ENCODE data around the gene COX7A1.

Gene COX7A1

DNA sequence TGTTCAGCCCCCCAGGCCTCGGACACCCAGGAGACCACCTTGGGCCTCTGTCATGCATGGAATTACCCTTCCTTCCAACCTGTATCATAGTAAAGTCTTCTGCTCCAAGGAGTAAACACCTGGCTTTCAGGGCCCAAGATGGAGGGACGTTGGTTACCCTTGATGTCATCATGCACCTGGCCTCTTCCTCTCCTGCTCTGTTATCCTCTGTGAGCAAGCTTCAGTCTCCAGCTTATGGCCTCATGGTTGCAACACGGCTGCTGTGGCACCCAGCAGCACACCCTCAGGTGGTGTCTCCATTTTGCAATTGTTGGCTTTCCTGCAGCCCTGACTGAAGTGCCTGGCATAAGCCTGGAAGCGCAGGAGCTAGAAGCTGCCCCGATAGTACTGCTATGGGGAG lies 45.3 kb downstream of the COX7A1 start:
- Histone ChIP-seq H3K9ac (ENCODE audit: low read length) (no peak overlapping the region), H3K36me3 (ENCODE audit: control insufficient read depth, low read depth, low read length) (peaks cover 30% of the 10 kb centered on the region), H3K27me3 (ENCODE audit: control insufficient read depth, insufficient read depth, low read length) (no peaks in the 10 kb centered on the region), H3K4me1 (ENCODE audit: control insufficient read depth, low read depth, low read length) (peaks cover 6% of the 10 kb centered on the region), H3K27ac (ENCODE audit: low read length) (no peak overlapping the region), H3K4me3 (ENCODE audit: low read length) (no peak overlapping the region), H3K9me3 (ENCODE audit: control insufficient read depth, low read depth, low read length) (no peaks in the 10 kb centered on the region)

DNA sequence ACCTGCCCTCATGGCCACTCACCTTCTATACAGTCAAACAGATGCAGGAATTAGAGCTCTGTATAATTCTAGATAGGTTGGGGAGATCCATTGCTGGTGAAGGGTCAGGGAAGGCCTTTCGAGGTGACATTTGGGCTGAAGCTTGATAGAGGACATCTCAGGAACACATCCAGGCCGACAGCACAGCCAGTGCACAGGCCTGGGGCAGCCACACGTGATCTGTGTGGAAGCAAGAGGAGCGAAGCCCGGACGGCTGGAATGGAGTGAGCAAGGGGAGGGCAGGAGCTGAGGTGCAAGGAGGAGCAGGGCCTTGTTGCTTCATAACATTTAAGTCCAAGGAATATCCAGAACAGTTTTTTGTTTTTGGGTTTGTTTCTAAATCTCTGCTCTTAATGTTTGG lies 45.8 kb downstream of the COX7A1 start:
- no peak overlapping the region for H3K9ac ChIP-seq (ENCODE audit: low read length)
- H3K27ac ChIP-seq (ENCODE audit: low read length): no peak overlapping the region
- H3K4me3 ChIP-seq (ENCODE audit: low read length): no peak overlapping the region
- no peaks in the 10 kb centered on the region for H3K9me3 ChIP-seq (ENCODE audit: control insufficient read depth, low read depth, low read length)
- H3K4me1 ChIP-seq (ENCODE audit: control insufficient read depth, low read depth, low read length): peaks cover 4% of the 10 kb centered on the region
- peaks cover 35% of the 10 kb centered on the region for H3K36me3 ChIP-seq (ENCODE audit: control insufficient read depth, low read depth, low read length)
- H3K27me3 ChIP-seq (ENCODE audit: control insufficient read depth, insufficient read depth, low read length): no peaks in the 10 kb centered on the region

DNA sequence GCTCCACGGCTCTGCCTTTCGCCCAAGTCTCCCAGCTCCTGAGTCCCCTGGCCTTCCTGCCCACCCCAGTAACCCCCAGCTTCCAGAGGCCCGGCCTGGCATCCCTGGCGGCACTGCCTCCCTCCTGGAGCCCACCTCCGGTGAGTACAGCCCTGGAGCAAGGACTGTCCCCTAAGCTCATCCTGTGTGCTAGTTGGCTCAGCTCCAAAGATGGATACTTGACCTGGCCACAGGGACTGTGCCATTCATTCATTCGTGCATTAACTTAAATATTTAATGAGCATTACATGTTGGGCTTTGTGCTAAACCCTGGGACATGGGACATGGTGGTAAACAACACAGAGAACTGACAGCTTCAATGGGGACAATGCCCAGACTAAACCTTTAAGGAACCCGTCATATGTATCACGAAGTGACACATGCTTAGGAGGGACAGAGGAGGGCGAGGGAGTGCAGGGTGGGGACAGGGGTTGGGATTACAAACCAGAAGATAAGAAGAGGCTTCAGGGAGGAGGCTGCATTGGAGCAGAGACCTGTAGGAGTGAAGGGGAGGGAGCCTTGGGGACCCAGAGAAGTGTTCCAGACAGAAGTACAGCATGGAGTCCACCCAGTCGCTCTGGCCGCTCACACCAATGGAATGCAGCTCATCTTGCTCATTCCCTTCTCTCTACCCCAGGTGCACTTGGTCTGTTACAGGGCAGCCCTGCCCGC lies 48.2 kb downstream of the COX7A1 start:
- no peak overlapping the region for H3K4me3 ChIP-seq (ENCODE audit: low read length)
- no peak overlapping the region for H3K9ac ChIP-seq (ENCODE audit: low read length)
- H3K9me3 ChIP-seq (ENCODE audit: control insufficient read depth, low read depth, low read length): no peaks in the 10 kb centered on the region
- no peaks in the 10 kb centered on the region for H3K27me3 ChIP-seq (ENCODE audit: control insufficient read depth, insufficient read depth, low read length)
- H3K4me1 ChIP-seq (ENCODE audit: control insufficient read depth, low read depth, low read length): no peaks in the 10 kb centered on the region
- H3K27ac ChIP-seq (ENCODE audit: low read length): no peak overlapping the region
- peaks cover 54% of the 10 kb centered on the region for H3K36me3 ChIP-seq (ENCODE audit: control insufficient read depth, low read depth, low read length)

DNA sequence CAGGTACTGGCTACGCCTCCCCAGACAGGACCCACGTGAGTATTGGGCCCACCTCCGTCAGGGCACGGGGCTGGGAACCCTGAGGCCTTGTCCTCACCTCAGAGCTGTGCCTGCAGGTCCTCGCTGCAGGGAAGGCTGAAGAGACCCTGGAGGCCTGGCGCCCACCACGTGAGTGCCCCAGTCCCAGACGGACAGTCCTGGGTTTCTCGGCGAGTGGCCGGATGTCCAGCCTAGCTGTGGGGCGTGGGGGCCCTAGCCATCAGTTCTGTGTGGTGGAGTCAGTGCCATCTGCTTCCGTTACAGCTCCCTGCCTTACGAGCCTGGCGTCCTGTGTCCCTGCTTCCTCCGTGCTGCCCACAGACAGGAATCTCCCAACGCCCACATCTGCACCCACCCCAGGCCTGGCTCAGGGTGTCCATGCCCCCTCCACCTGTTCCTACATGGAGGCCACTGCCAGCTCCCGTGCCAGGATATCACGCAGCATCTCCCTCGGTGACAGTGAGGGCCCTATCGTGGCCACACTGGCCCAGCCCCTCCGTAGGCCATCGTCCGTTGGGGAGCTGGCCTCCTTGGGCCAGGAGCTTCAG lies 49.1 kb downstream of the COX7A1 start:
- peaks cover 54% of the 10 kb centered on the region for H3K36me3 ChIP-seq (ENCODE audit: control insufficient read depth, low read depth, low read length)
- no peak overlapping the region for H3K4me3 ChIP-seq (ENCODE audit: low read length)
- no peaks in the 10 kb centered on the region for H3K4me1 ChIP-seq (ENCODE audit: control insufficient read depth, low read depth, low read length)
- no peak overlapping the region for H3K27ac ChIP-seq (ENCODE audit: low read length)
- H3K9ac ChIP-seq (ENCODE audit: low read length): no peak overlapping the region
- no peaks in the 10 kb centered on the region for H3K27me3 ChIP-seq (ENCODE audit: control insufficient read depth, insufficient read depth, low read length)
- H3K9me3 ChIP-seq (ENCODE audit: control insufficient read depth, low read depth, low read length): no peaks in the 10 kb centered on the region

DNA sequence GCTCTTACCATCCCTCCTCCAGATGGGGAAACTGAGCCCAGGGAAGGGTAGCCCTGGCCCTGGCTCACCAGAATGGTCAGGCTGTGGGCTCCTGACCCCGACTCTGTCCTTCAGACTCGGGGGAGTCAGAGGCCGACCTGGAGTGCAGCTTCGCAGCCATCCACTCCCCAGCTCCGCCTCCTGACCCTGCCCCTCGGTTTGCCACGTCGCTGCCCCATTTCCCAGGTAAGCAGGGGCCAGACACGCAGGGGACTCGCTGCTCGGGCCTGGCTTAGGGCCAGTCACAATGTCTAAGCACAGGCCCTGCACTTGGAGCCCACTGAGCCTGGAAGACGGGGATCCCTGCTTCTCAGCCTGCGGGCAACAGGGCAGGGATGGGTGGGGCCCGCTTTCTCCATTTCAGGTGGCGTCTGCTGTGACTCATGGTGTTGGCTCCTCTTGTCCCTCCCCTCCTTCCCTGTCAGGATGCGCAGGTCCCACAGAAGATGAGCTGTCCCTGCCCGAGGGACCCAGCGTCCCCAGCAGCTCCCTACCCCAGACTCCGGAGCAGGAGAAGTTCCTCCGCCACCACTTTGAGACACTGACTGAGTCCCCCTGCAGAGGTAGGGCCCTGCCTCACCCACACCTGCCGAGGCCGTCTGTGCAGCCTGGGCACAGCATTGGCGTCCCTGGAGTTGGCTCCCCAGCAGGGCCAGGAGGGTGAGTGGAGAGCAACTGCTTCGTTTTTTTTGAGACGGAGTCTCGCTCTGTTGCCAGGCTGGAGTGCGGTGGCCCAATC lies 50.5 kb downstream of the COX7A1 start:
- H3K9ac ChIP-seq (ENCODE audit: low read length): no peak overlapping the region
- H3K4me1 ChIP-seq (ENCODE audit: control insufficient read depth, low read depth, low read length): no peaks in the 10 kb centered on the region
- no peak overlapping the region for H3K27ac ChIP-seq (ENCODE audit: low read length)
- no peak overlapping the region for H3K4me3 ChIP-seq (ENCODE audit: low read length)
- H3K9me3 ChIP-seq (ENCODE audit: control insufficient read depth, low read depth, low read length): no peaks in the 10 kb centered on the region
- peaks cover 62% of the 10 kb centered on the region for H3K36me3 ChIP-seq (ENCODE audit: control insufficient read depth, low read depth, low read length)
- no peaks in the 10 kb centered on the region for H3K27me3 ChIP-seq (ENCODE audit: control insufficient read depth, insufficient read depth, low read length)

Data from iPS-18a (cell line).